Body of pancreas (tissue), 4 donors: ENCODE data around the gene GNB3.
"Not testable (repeated sequence)": the region's sequence is repeated elsewhere in the genome, so short reads cannot be mapped to it uniquely, and the experiment has no call there.

Source experiments
- POLR2A ChIP-seq, 3 donors: fragments of 450-650 bp; IDR thresholded peaks; one replicate each; pipeline ENCODE4 v1.6.1; 2016; ENCODE audit warnings: antibody characterized with exemption in 3 of 3, mild to moderate bottlenecking in 2 of 3
- TF ChIP-seq, protein P1 (sequence below), 7 experiments: fragments of 450-650 bp in 4 of 7; fragments of 200-600 bp in 3 of 7; sonication (generic) in 3 of 7; IDR thresholded peaks; one replicate each; pipeline ENCODE4 v1.5.1; 2016 to 2019; ENCODE audit warnings: antibody characterized with exemption in 7 of 7

- TF ChIP-seq, protein P1, sequence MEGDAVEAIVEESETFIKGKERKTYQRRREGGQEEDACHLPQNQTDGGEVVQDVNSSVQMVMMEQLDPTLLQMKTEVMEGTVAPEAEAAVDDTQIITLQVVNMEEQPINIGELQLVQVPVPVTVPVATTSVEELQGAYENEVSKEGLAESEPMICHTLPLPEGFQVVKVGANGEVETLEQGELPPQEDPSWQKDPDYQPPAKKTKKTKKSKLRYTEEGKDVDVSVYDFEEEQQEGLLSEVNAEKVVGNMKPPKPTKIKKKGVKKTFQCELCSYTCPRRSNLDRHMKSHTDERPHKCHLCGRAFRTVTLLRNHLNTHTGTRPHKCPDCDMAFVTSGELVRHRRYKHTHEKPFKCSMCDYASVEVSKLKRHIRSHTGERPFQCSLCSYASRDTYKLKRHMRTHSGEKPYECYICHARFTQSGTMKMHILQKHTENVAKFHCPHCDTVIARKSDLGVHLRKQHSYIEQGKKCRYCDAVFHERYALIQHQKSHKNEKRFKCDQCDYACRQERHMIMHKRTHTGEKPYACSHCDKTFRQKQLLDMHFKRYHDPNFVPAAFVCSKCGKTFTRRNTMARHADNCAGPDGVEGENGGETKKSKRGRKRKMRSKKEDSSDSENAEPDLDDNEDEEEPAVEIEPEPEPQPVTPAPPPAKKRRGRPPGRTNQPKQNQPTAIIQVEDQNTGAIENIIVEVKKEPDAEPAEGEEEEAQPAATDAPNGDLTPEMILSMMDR (IDR thresholded peaks at IDR 0.05): not testable (repeated sequence)
- not testable (repeated sequence) for TF ChIP-seq POLR2A (IDR thresholded peaks at IDR 0.05)
Observed at GRCh38 chr12:6874015-6874368, 33.3 kb downstream of the GNB3 start.
